Measurements from ENCODE around the gene RFPL3. TPM values are rescaled to one million over a fixed set of nuclear protein-coding genes. Genes with fewer than 3 reads are reported as not detected.
"Not testable (repeated sequence)": the region's sequence is repeated elsewhere in the genome, so short reads cannot be mapped to it uniquely, and the experiment has no call there.

RFPL3 gene
- total RNA-seq, 1 donor from 2014 or later, result not detected

DNA sequence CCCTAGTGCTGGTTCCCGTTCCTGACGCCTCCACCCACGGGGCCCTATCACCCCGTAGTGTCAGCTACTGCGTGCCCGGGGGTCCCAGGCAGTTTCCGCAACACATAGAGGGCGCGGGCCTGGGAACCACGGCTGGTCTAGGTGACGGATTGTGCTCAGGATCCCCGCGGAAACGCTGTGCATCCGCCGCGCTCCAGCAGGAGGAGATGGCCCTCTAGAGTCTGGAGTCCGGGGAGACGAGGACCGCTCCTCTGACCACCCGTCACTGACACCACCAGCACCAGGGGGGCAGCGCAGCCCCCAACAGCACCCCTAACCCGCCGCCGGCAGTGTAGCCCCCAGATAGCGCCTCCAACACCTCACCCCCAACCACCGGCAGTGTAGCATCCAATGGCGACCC, 4.4 kb upstream of the RFPL3 start:
- DNase-seq (ENCODE audit: low read depth, low spot score), result no peak

- no peak for DNase-seq (ENCODE audit: low read depth, low spot score)
Observed at GRCh38 chr22:32353840-32354239, 3.8 kb upstream of the RFPL3 start.

DNA sequence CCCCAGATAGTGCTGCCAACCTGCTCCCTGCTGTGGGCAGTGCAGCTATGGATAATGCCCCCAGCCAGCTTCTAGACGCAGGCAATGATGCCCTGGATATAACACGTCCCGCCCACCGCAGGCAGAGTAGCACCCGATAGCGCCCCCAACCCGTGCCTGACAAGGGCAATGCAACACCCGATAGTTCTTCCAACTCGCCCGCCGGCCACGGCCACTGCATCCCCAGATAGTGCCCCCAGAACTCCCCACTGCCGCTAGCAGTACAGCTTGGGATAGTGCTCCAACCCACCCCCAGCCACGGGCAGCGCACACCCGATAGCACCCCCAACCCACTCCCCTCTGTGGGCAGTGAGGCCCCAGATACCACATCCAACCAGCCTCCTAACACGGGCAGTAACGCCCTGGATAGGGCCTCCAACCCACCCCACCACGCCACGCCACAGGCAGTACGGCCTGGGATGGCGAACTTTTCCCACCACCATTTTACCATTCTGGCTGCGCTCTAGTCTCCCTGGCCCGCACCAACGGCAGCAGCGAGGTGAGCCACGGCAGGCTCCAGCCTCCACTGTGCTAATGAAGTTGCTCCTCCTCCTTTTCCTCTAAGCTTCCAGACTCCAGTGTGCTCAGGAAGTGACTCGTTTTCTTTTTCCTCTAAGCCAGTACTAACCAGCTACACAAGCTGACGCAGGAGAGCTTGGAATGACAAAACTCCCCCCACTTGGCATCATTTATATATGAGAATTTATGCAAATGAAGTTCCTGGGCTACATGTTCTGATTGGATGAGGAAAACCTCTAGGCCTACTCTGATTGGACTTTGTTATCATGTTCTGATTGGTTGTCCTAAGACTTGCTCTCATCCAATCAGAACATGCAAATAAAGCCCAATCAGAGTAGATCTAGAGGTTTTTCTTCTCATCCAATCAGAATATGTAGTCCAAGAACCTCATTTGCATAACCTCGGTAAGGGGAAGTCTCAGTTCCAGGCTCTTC, 3.0 kb upstream of the RFPL3 start:
- peak; percentile 86 for DNase-seq (ENCODE audit: low read depth, low spot score)

DNA sequence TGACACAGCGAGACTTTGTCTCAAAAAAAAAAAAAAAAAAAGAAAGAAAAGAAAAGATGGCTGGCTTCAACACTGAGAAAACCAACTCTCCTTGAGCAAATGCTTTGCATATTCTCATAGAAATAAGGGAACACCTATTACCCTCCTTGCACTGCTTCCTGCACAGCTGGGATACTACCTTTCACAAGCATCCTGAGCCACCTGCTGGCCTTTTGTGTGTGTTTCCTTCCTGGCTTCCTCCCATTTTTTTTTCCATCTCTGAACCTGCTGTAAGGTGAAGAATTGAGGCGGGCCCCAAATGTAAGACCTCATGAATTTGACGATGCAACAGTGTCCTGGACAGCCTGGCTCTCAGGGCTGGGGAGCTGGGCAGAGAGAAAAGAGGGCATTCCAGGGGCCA, 1.9 kb upstream of the RFPL3 start:
- DNase-seq (ENCODE audit: low read depth, low spot score), result no peak

- not testable (repeated sequence) for DNase-seq (ENCODE audit: low read depth, low spot score)
Observed at GRCh38 chr22:32360096-32360495, 2.4 kb downstream of the RFPL3 start.

- no peak for DNase-seq (ENCODE audit: low read depth, low spot score)
Observed at GRCh38 chr22:32361257-32361656, 3.6 kb downstream of the RFPL3 start.

- DNase-seq (ENCODE audit: low read depth, low spot score), result no peak
Observed at GRCh38 chr22:32364210-32364609, 6.5 kb downstream of the RFPL3 start.

GRCh38 chr22:32375678-32376450, 18.2 kb downstream of the RFPL3 start:
- DNase-seq (ENCODE audit: low read depth, low spot score), result no peak

- no peak for DNase-seq (ENCODE audit: low read depth, low spot score)
Observed at GRCh38 chr22:32376681-32377080, 19.0 kb downstream of the RFPL3 start.

- peak; percentile 27 for DNase-seq (ENCODE audit: low read depth, low spot score)
Observed at GRCh38 chr22:32378707-32379272, 21.1 kb downstream of the RFPL3 start.

GRCh38 chr22:32380991-32381390, 23.3 kb downstream of the RFPL3 start:
- no peak for DNase-seq (ENCODE audit: low read depth, low spot score)

- no peak for DNase-seq (ENCODE audit: low read depth, low spot score)
Observed at GRCh38 chr22:32385681-32386080, 28.0 kb downstream of the RFPL3 start.

GRCh38 chr22:32389685-32390084, 32.0 kb downstream of the RFPL3 start:
- DNase-seq (ENCODE audit: low read depth, low spot score), result no peak

DNA sequence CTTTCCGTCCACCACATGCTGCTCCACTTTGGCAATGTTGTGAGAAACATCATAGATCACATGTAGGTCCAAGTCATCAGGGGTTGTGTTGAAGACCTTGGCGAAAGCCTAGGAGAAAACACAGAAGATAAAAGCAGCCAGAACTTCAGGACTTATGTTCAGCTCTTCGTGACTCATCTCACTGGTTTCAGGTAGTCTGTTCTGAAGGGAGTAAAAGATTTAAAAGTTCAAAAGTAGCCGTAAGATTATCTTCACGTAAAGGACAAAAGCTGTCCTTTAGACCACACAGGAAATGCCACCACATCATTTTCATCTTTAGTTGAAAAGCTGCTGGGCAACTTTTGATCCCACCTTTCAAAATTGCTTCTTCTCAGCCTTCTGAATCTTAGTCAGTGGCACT, 37.4 kb downstream of the RFPL3 start:
- DNase-seq (ENCODE audit: low read depth, low spot score), result no peak

- DNase-seq (ENCODE audit: low read depth, low spot score), result no peak
Observed at GRCh38 chr22:32396255-32396654, 38.6 kb downstream of the RFPL3 start.

DNA sequence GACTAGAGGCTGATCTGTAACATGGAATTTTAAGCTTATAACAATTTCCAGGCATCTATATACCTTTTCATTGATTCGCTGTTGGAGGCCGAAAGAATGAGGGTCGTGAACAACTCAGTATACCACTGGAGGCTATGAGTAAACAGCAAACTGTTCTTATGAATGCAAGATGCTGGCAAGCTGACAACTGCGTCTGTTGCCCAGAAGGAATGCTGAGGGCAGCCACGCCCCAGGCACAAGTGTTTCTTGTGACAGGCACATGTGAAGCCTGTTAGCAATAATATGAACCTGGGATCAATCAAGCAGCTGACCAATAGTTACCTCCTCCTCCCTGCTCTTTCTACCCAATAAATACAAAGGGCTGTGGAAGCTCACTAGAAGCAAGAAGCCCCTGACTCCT, 39.1 kb downstream of the RFPL3 start:
- DNase-seq (ENCODE audit: low read depth, low spot score), result no peak

GRCh38 chr22:32401486-32401885, 43.8 kb downstream of the RFPL3 start:
- DNase-seq (ENCODE audit: low read depth, low spot score), result no peak

GRCh38 chr22:32404021-32404420, 46.4 kb downstream of the RFPL3 start:
- DNase-seq (ENCODE audit: low read depth, low spot score), result no peak

- no peak for DNase-seq (ENCODE audit: low read depth, low spot score)
Observed at GRCh38 chr22:32407312-32407711, 49.6 kb downstream of the RFPL3 start.

GRCh38 chr22:32407936-32408335, 50.3 kb downstream of the RFPL3 start:
- no peak for DNase-seq (ENCODE audit: low read depth, low spot score)

GRCh38 chr22:32409977-32410376, 52.3 kb downstream of the RFPL3 start:
- no peak for DNase-seq (ENCODE audit: low read depth, low spot score)

DNA sequence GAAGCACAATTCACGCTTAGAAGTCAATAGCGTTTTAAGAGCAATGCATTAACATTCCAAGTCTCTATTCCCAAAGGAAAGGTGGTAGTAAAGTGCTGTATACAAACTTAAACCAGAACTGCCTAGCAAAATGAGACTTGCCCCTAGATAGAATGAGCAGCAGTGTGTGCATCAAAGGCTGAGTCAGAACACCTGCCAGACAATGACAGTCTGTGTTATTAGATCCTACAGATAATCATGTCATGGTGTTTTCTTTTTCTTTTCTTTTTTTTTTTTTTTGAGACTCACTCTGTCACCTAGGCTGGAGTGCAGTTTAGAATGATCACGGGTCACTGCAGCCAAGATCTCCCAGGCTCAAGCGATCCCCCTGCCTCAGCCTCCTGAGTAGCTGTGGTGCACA, 52.8 kb downstream of the RFPL3 start:
- no peak for DNase-seq (ENCODE audit: low read depth, low spot score)
